ENCODE data around the gene CCAR1. TPM values are rescaled to one million over a fixed set of nuclear protein-coding genes. Genes with fewer than 3 reads are reported as not detected.
"Not testable (repeated sequence)": the region's sequence is repeated elsewhere in the genome, so short reads cannot be mapped to it uniquely, and the experiment has no call there.

The CCAR1 gene
- total RNA-seq, 1 donor from 2014 or later, result 67.0 TPM

DNA sequence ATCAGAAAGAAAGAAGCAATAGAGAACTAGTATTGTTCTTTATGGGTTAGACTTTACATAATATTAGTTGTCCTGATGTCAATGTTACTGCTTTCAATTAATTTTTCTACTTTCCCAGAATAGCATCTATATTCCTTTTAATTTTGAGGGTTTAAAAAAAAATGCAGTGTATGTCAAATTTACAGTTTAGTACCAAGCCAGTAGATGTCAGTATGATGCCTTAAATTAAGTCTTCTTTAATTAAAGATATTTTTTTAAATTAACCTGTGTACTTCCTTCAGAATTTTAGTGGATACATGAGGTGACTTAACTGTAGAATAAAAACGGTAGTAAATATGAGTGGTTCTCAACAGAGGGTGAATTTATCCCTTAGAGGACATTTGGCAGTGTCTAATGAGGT is 71.1 kb downstream of the CCAR1 start:
- DNase-seq (ENCODE audit: extremely low spot score in 2 of 2), result no peak
- H3K27ac ChIP-seq, result no peak overlapping the region
- no peaks in the 10 kb centered on the region for H3K9me3 ChIP-seq
- peaks cover 9 to 46% of the 10 kb centered on the region in 2 donors for H3K36me3 ChIP-seq
- TF ChIP-seq, protein P1, sequence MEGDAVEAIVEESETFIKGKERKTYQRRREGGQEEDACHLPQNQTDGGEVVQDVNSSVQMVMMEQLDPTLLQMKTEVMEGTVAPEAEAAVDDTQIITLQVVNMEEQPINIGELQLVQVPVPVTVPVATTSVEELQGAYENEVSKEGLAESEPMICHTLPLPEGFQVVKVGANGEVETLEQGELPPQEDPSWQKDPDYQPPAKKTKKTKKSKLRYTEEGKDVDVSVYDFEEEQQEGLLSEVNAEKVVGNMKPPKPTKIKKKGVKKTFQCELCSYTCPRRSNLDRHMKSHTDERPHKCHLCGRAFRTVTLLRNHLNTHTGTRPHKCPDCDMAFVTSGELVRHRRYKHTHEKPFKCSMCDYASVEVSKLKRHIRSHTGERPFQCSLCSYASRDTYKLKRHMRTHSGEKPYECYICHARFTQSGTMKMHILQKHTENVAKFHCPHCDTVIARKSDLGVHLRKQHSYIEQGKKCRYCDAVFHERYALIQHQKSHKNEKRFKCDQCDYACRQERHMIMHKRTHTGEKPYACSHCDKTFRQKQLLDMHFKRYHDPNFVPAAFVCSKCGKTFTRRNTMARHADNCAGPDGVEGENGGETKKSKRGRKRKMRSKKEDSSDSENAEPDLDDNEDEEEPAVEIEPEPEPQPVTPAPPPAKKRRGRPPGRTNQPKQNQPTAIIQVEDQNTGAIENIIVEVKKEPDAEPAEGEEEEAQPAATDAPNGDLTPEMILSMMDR (IDR thresholded peaks at IDR 0.05), result no peak
- TF ChIP-seq POLR2AphosphoS5 (IDR thresholded peaks at IDR 0.05; ENCODE audit: insufficient read depth in 1 of 2, low read depth in 1 of 2) (no peak), POLR2A (IDR thresholded peaks at IDR 0.05) (no peak)
- no peaks in the 10 kb centered on the region for H3K27me3 ChIP-seq
- no peaks in the 10 kb centered on the region for H3K4me1 ChIP-seq
- intact Hi-C loops (cut with DNase I), result no loop called here
- H3K4me3 ChIP-seq, result no peak overlapping the region

DNA sequence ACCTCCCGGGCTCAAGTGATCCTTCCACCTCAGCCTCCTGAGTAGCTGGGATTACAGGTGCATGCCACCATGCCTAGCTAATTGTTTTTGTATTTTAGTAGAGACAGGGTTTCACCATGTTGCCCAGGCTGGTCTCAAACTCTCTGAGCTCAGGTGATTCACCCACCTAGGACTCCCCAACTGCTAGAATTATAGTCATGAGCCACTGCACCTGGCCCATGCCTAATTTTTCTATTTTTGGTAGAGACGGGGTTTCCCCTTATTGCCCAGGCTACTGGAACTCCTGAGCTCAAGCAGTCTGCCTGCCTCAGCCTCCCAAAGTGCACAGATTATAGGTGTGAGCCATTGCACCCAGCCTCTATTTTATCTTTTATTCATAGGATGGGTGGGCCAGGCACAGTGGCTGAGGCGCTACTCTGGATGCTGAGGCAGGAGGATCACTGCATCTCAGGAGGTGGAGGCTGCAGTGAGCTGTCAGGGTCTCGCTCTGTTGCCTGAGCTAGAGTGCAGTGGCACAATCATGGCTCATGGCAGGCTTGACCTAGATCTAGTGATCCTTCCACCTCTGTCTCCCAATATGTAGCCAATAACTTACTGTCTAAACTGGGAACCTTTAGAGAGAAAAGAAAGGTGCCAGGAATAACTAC is 75.0 kb downstream of the CCAR1 start:
- no peaks in the 10 kb centered on the region for H3K9me3 ChIP-seq
- no peaks in the 10 kb centered on the region for H3K4me1 ChIP-seq
- H3K27ac ChIP-seq, result no peak overlapping the region
- H3K27me3 ChIP-seq, result no peaks in the 10 kb centered on the region
- peaks cover 0 to 10% of the 10 kb centered on the region in 2 donors for H3K36me3 ChIP-seq
- no peak for DNase-seq (ENCODE audit: extremely low spot score in 2 of 2)
- TF ChIP-seq POLR2A (IDR thresholded peaks at IDR 0.05), result no peak
- no peak for TF ChIP-seq POLR2AphosphoS5 (IDR thresholded peaks at IDR 0.05; ENCODE audit: insufficient read depth in 1 of 2, low read depth in 1 of 2)
- TF ChIP-seq, protein P1 (IDR thresholded peaks at IDR 0.05), result no peak
- intact Hi-C loops (cut with DNase I), result no loop called here
- H3K4me3 ChIP-seq, result no peak overlapping the region

DNA sequence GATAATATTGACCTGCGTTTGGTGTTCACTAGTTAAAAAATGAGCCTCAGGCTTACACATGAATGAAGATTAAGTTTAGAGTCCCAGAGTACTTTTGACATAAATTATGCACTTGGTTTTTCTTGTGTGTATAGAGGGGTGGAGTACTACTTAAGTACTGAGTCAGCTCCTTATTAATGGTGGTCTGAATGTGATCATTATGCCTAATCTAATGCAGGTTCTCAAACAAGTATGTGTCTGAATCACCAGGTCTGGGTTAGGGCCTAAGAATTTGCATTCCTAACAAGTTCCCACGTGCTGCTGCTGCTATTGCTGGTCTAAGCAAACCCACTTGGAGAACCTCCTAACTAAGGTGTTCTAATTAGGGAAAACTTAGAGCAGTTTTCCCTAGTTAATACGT is 75.6 kb downstream of the CCAR1 start:
- intact Hi-C loops (cut with DNase I), result no loop called here
- Histone ChIP-seq H3K36me3 (peaks cover 0 to 6% of the 10 kb centered on the region in 2 donors), H3K4me3 (no peak overlapping the region), H3K27me3 (no peaks in the 10 kb centered on the region), H3K9me3 (no peaks in the 10 kb centered on the region), H3K4me1 (no peaks in the 10 kb centered on the region), H3K27ac (no peak overlapping the region)
- TF ChIP-seq POLR2A (IDR thresholded peaks at IDR 0.05) (no peak), POLR2AphosphoS5 (IDR thresholded peaks at IDR 0.05; ENCODE audit: insufficient read depth in 1 of 2, low read depth in 1 of 2) (no peak)
- TF ChIP-seq, protein P1 (IDR thresholded peaks at IDR 0.05), result no peak
- DNase-seq (ENCODE audit: extremely low spot score in 2 of 2), result no peak

DNA sequence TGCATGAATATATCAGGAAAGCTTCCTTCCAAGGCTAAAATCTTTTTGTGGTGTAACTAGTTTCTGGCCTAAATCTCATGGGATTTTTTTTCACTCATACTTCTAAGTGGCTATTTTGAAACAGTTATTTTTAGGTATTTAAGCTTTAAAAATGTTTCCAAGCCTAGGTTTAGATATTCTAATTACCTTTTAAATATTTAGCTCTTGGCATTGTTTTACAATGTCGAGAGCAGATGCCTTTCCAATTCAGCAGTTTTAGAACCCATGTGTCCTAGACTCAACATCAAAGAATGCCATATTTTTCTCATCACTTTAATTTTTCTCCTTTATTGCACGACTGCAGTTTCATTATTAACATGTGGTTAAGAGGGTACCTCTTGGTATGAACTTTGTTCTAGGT is 79.2 kb downstream of the CCAR1 start:
- Histone ChIP-seq H3K27me3 (no peaks in the 10 kb centered on the region), H3K4me3 (no peak overlapping the region), H3K36me3 (no peaks in the 10 kb centered on the region), H3K9me3 (no peaks in the 10 kb centered on the region), H3K27ac (no peak overlapping the region), H3K4me1 (no peaks in the 10 kb centered on the region)
- TF ChIP-seq POLR2A (IDR thresholded peaks at IDR 0.05), result no peak
- TF ChIP-seq, protein P1 (IDR thresholded peaks at IDR 0.05), result no peak
- TF ChIP-seq POLR2AphosphoS5 (IDR thresholded peaks at IDR 0.05; ENCODE audit: insufficient read depth in 1 of 2, low read depth in 1 of 2), result no peak
- intact Hi-C loops (cut with DNase I), result loop anchor here (10.0 kb wide), 1 partner anchor 95 kb away; no protein-coding TSS in a partner anchor
- DNase-seq (ENCODE audit: extremely low spot score in 2 of 2), result no peak

DNA sequence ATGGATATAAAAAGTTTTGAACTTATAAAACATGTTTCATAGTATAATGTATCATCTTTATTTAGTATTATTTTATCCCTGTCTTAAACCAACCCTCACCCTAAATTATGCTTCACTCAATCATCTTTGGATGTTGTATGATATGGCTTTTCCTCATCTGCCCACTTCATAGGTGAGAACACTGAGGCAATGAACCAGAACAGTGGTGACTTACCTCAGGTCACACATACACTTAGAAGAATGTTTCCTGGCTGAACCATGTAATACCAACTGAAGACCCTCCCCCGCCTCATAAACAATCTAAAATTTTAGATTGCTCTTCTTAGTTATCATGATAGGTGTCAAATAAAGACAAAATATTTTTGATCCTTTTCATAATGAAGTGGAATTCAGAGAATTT is 83.7 kb downstream of the CCAR1 start:
- no peak for DNase-seq (ENCODE audit: extremely low spot score in 2 of 2)
- no peaks in the 10 kb centered on the region for H3K36me3 ChIP-seq
- H3K9me3 ChIP-seq, result no peaks in the 10 kb centered on the region
- no peaks in the 10 kb centered on the region for H3K4me1 ChIP-seq
- intact Hi-C loops (cut with DNase I), result loop anchor here (10.0 kb wide), 1 partner anchor 90 kb away; no protein-coding TSS in a partner anchor
- TF ChIP-seq POLR2A (IDR thresholded peaks at IDR 0.05) (no peak), POLR2AphosphoS5 (IDR thresholded peaks at IDR 0.05; ENCODE audit: insufficient read depth in 1 of 2, low read depth in 1 of 2) (no peak)
- TF ChIP-seq, protein P1 (IDR thresholded peaks at IDR 0.05), result no peak
- H3K27ac ChIP-seq, result no peak overlapping the region
- no peak overlapping the region for H3K4me3 ChIP-seq
- no peaks in the 10 kb centered on the region for H3K27me3 ChIP-seq

DNA sequence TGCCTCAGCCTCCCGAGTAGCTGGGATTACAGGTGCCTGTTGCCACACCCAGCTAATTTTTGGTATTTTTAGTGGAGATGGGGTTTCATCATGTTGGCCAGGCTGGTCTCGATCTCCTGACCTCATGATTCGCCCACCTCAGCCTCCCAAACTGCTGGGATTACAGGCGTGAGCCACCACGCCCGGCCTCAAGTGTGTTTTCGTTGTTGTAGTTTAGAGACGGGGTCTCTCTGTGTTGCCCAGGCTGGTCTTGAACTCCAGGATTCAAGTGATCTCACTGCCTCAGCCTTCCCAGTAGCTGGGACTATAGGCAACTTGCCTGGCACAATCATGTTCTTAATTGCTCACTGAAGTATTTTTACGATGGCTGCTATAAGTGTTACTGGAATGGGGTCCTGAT is 89.8 kb downstream of the CCAR1 start:
- H3K27me3 ChIP-seq; H3K4me1 ChIP-seq; H3K4me3 ChIP-seq; H3K36me3 ChIP-seq; intact Hi-C loops (cut with DNase I); H3K9me3 ChIP-seq; DNase-seq (ENCODE audit: extremely low spot score in 2 of 2); H3K27ac ChIP-seq: not testable (repeated sequence)

Measured in vagina (tissue), 2 donors.